GM21447 (cell line): ENCODE measurements around the gene ARHGEF25.
"Not testable (repeated sequence)": the region's sequence is repeated elsewhere in the genome, so short reads cannot be mapped to it uniquely, and the experiment has no call there.

Experiments
- ATAC-seq: cut with Tn5 transposase; IDR thresholded peaks from one replicate; pipeline ENCODE4 v1.9.1; 2021; ENCODE audit not compliant: unreplicated experiment

ARHGEF25 gene

GRCh38 chr12:57607958-57608663 lies 3.1 kb upstream of the ARHGEF25 start:
- ATAC-seq: no peak

DNA sequence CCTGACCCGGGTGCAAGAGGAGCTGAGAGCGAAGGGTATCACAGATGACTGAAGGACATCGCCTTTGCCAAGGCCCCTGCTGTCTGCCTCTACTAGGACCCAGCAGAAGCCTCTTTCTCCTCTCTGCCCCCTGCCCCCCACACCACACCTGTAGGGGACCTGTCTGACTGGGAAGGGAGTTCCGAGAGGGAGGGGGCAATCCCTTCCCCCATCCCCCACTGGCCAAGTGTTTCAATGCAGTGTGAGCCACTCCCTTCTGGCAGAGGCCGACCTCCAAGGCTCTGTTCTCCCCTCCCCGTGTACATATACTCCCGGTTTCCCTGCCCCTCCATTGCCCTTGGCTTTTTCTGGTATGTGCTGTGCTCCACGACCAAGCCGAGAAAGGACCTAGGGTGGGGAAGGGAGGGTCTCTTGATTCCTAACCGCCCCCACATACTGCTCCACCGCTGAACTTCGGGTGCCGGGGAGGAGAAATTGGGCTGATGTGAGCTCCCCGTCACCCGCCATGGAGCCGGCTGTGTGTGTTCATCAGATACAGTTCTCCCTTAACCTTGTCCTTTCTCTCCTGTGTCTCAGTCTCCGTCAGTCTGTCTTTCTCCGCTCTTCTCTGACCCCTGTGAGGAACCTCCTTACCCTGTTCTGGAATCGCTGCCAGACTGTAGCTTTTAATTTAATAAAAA lies 2.0 kb upstream of the ARHGEF25 start:
- no peak for ATAC-seq

GRCh38 chr12:57609781-57610553 lies 1.3 kb upstream of the ARHGEF25 start:
- no peak for ATAC-seq

- ATAC-seq: no peak
These were observed 604 bp upstream of the ARHGEF25 start for GRCh38 chr12:57610554-57611107.

DNA sequence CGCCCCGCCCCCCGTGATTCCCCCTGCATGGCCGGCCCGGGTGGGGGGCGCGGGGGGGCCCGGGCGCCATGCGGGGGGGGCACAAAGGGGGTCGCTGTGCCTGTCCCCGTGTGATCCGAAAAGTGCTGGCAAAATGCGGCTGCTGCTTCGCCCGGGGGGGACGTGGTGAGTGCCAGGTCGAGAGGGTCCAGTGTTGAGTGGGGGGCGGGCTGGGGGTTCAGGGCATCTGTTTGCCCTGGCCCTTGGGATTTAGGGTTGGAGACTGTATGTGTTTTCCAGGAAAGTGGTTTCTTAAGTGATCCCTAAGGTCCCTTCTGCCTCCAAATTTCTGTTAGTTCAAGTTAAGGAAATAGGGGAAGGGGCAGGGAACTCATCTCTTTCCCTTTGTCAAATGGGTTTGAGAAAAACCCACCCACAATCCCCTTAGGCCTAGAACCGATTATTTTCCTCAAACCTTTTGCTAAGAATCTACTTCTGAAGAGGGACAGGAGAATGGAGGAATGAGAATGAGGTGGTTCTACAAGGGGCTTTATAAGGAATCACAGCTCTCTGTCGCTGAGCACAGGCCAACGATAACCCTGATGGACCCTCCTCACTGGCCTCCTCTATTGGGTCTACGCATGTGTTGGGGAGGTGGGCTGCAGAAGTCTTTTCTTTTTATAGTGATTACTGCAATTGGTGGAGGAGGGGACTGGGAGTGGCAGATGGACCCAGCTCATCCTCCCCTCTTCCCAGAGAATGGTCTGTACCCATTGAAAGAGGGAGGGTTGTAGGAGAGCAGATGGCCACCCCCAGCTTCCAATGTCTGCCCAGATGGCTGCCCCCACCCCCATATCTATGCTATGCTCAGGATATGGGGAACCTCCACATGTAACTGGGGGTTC lies 834 bp downstream of the ARHGEF25 start:
- ATAC-seq: no peak

- no peak for ATAC-seq
These were observed 1.6 kb downstream of the ARHGEF25 start for GRCh38 chr12:57612711-57613426.

DNA sequence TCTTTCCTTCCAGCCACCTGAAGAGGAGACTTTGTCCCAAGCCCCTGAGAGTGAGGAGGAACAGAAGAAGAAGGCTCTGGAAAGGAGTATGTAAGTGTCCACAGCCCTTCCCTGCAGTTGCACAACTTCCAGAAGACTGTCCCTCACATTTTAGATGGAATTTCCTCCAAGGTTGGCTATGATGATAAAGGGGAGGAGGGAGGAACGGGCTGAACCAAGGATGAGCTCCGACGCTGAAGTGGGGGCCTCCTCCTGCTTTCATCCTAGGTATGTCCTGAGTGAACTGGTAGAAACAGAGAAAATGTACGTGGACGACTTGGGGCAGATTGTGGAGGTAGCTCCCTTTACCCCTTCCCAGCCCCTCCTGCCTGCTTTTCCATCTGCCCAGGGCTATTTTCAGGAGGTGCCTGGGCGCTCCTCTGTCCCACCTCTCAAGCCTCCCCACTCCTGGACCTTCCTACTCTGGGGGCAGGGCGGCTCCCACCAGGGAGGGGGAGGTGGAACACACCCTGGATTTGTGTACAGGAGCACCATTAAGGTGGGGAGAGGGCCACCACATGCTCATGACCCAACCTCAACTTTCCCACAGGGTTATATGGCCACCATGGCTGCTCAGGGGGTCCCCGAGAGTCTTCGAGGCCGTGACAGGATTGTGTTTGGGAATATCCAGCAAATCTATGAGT lies 2.3 kb downstream of the ARHGEF25 start:
- ATAC-seq: no peak

- ATAC-seq: peak; percentile 62
These were observed 3.1 kb downstream of the ARHGEF25 start for GRCh38 chr12:57614178-57614947.

DNA sequence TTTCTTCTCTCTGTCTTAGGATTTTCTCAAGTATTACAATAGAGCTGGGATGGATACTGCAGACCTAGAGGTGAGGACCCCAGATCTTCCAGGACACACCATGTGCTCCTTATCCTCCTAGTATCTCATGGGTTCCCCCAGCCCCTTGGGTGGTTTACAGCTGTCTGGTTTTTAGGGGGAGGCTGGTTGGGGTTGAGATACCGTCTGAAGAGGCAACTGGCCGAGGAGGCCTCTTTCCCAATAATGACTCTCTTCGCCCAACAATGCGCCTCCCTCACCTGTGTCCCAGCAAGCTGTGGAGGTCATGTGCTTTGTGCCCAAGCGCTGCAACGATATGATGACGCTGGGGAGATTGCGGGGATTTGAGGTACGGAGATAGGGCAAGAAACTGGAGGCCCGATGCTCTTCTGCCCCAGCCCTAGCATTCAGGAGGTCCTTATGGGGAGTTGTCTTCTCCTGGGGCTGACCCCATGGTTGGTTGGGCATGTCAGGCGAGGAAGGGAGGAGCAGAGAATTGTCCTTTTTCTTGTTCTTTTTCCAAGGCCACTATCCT lies 3.8 kb downstream of the ARHGEF25 start:
- ATAC-seq: no peak

DNA sequence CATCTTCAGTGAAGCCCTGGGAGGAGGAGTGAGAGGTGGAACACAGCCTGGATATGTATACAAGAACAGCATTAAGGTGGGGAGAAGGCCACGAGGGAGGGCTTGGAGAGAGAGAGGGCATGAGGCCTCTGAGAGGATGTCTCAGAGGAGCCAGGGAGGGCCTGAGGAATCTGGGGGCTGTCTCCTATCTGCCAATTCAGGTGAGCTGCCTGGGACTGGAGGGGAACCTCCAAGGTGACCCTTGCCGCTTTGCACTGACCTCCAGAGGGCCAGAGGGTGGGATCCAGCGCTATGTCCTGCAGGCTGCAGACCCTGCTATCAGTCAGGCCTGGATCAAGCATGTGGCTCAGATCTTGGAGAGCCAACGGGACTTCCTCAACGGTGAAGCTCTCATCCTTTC lies 4.4 kb downstream of the ARHGEF25 start:
- ATAC-seq: no peak

DNA sequence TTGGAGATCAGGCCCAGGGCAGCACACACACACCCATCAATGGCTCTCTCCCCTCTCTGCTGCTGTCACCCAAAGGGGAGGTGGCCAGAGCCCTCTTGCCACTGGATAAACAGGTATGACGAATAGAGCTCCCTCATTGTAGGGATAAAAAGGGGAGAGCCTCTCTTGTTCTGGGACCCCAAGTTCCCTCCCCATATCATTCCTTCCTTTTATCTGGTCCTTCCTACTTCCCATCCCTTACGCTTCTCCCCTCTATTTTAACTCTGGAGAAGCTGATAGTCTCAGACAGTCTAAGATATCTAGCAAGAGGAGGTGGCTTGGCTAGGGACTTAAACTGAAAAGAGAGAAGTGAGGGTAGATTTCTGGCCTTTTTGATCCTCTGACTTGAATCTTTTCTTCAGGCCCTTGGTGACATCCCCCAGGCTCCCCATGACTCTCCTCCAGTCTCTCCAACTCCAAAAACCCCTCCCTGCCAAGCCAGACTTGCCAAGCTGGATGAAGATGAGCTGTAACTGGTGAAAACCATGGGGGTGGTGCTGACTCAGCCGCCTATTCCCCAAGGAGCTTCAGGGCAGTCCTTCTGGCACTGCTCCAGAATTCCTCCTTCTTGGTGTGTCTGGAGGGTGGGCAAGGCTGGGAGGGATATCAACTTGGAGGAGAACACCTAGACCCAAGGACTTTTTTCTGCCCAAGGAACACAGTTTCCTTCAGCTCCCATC lies 5.3 kb downstream of the ARHGEF25 start:
- no peak for ATAC-seq

DNA sequence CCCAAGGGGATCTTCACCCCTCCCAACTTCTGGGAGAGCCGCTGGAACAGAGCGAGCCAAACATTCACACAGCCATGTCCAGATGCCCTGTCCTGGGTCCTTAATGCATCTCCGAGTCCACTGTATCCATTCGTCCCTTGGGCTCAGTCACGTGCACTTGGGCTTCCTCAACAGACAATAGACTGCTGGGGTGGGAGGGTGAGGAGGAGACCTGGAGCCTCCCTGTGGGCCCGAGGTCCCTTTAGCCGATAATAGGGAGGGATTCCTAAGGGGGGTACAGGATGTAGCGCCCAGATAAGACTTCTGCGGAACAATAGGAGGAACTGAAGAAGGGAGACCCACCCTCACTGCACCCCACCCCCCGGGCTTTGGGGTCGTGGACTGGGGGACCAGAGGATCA lies 6.7 kb downstream of the ARHGEF25 start:
- ATAC-seq: no peak

GRCh38 chr12:57618431-57618830 lies 7.2 kb downstream of the ARHGEF25 start:
- not testable (repeated sequence) for ATAC-seq

DNA sequence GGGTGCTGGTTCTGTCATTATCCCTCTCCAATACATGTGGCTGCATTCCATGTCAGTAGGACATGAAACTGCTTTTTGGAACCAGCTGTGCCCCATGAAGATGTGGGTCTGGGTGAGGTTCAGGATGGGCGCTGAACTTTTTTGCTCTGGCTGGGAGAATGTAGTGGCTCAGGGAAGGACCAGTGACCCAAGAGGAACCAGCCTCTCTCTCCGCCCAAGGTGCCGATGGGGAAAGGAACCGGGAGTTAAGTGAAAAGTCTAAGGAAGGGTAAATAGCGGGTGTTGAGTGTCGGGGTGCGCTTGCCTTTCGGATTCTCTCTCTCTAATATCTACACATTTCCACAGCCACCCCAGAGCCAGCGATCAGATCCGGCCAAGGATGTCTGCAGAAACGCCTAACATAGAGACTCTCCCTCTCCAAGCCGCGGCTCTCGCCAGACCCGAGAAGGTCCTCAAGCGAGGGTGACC lies 7.8 kb downstream of the ARHGEF25 start:
- ATAC-seq: no peak

DNA sequence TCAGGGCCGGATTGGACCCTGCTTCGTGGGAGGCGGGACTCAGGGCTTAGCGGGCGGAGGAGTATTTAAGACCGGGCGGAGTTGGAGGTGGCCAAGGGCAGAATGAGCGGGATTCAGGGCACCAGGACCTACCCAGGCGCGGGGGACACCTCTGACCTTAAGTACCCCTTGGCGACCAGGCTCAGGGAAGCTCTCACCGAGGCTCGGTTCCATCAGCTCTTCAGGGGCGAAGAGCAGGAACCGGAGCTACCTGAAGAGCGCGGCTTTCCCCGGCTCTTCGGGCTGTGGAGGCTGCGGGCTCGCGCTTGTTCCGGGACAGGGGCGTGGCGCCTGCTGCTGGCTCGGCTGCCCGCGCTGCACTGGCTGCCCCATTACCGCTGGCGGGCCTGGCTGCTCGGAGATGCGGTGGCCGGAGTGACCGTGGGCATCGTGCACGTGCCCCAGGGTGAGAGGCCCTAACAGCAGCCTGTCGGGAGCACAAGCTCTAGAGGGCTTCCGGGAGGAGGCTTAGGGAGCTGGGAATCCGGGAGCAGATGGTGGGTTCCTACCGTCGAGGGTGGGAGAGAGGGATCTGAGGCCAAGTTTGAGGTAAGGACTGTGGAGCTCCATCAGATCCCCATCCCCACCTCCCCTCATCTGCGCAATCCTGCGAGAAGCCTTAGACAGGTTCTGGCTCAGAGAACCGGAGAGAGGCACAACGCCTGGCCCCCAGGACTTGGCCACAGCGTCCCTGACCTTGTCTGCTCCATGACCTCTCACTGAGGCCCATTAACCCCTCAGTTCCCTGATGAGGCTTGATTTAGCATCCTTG lies 8.4 kb downstream of the ARHGEF25 start:
- ATAC-seq: no peak

DNA sequence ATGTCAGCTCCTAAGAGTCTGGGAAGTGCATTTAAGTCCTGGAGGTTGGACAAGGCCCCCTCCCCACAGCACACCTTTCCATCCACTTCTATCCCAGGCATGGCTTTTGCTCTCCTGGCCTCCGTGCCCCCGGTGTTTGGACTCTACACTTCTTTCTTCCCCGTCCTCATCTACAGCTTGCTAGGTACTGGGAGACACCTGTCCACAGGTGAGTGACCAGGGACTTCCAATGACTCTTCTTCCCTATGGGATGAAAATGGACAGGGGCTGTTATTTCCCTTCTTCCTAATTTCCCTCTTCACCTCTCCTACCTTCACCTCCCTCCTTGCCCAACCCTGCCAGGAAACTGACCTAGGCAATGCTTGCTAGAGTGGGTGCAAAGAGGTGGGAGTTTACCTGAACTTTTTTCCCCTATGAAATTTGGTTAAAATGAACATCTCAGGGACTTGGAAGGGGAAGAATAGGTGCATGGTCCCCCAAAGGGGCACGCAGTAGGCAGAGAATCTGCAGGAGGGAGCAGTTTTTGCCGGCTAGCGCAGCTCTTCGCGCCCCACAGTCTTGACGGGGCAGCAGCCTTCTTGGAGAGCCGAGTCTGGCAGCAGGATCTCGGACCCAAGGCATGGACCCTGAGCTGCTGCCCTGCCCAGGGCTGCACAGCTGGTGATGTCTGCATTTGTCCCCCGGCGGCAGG lies 9.2 kb downstream of the ARHGEF25 start:
- ATAC-seq: no peak
